Central memory CD4-positive, alpha-beta T cell (primary cell): ENCODE results near the gene TRAPPC14.

ENCODE experiments used
- DNase-seq: peaks from one replicate; pipeline ENCODE4 v3.0.0; 2022

TRAPPC14 gene

GRCh38 chr7:100124301-100125230 lies 34.0 kb downstream of the TRAPPC14 start:
- no peak for DNase-seq

- DNase-seq: no peak
These were observed 36.0 kb downstream of the TRAPPC14 start for GRCh38 chr7:100122568-100122967.

GRCh38 chr7:100122067-100122466 lies 36.5 kb downstream of the TRAPPC14 start:
- DNase-seq: no peak

- no peak for DNase-seq
These were observed 37.8 kb downstream of the TRAPPC14 start for GRCh38 chr7:100120733-100121036.

- DNase-seq: peak; percentile 76
These were observed 38.4 kb downstream of the TRAPPC14 start for GRCh38 chr7:100119970-100120732.

- peak; percentile 94 for DNase-seq
These were observed 39.2 kb downstream of the TRAPPC14 start, which contains the start of the genes CNPY4 and TAF6 for GRCh38 chr7:100119072-100119969. Gene CNPY4 (plus strand): TSS chr7:100119634. CDS start chr7:100119745, 111 bp downstream. Gene TAF6 (minus strand): TSS chr7:100119358. CDS start chr7:100114209, 5,149 bp downstream.

GRCh38 chr7:100118388-100119071 lies 40.0 kb downstream of the TRAPPC14 start:
- no peak for DNase-seq

GRCh38 chr7:100115026-100115425 lies 43.5 kb downstream of the TRAPPC14 start:
- DNase-seq: no peak

- DNase-seq: no peak
These were observed 46.6 kb downstream of the TRAPPC14 start for GRCh38 chr7:100111914-100112313.

- DNase-seq: no peak
These were observed 47.4 kb downstream of the TRAPPC14 start for GRCh38 chr7:100111156-100111555.

- no peak for DNase-seq
These were observed 48.9 kb downstream of the TRAPPC14 start for GRCh38 chr7:100109521-100110163.

GRCh38 chr7:100107890-100108289 lies 50.6 kb downstream of the TRAPPC14 start:
- DNase-seq: no peak

- no peak for DNase-seq
These were observed 51.3 kb downstream of the TRAPPC14 start for GRCh38 chr7:100107125-100107737.

GRCh38 chr7:100106633-100107032 lies 51.9 kb downstream of the TRAPPC14 start:
- no peak for DNase-seq

GRCh38 chr7:100105534-100105933 lies 53.0 kb downstream of the TRAPPC14 start:
- DNase-seq: no peak
